ENCODE results near the gene DEFB132. TPM values are rescaled to one million over a fixed set of nuclear protein-coding genes. Genes with fewer than 3 reads are reported as not detected.

DEFB132 gene
- total and polyA plus RNA-seq, 2 of the 13 experiments (the other 11 are each of a cell fraction or from before 2014, with no cell fraction given) = not detected

DNA sequence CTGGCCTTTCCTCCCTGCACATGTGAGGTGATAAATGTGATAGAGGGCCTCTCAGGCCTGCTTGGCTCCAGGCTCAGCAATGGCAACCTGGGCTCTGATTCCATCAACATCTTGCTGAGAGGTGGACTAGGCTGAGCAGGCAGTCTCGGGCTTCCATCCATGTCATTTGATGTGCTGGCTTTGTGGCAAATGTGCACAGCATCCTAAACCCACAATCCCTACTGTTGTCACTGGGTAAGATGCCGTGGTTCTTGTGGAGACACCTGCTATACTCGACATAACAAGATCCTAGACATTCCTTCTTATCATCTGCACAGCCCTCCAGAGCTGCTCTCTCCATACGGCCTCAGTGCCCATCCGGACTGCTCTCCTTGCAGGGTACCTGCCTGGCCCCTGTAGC lies 37.1 kb downstream of the DEFB132 start:
- 0 out of 2 replicates have a peak, but pooled peaks have one; percentile 56 for TF ChIP-seq ZNF737 (CRISPR knock-in tag; IDR thresholded peaks at IDR 0.05; ENCODE audit: borderline replicate concordance)
- TF ChIP-seq, protein P1, sequence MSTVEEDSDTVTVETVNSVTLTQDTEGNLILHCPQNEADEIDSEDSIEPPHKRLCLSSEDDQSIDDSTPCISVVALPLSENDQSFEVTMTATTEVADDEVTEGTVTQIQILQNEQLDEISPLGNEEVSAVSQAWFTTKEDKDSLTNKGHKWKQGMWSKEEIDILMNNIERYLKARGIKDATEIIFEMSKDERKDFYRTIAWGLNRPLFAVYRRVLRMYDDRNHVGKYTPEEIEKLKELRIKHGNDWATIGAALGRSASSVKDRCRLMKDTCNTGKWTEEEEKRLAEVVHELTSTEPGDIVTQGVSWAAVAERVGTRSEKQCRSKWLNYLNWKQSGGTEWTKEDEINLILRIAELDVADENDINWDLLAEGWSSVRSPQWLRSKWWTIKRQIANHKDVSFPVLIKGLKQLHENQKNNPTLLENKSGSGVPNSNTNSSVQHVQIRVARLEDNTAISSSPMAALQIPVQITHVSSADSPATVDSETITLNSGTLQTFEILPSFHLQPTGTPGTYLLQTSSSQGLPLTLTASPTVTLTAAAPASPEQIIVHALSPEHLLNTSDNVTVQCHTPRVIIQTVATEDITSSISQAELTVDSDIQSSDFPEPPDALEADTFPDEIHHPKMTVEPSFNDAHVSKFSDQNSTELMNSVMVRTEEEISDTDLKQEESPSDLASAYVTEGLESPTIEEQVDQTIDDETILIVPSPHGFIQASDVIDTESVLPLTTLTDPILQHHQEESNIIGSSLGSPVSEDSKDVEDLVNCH (CRISPR knock-in tag; IDR thresholded peaks at IDR 0.05) = no peak
- no peak for TF ChIP-seq MBNL3 (CRISPR knock-in tag; conservative IDR thresholded peaks at IDR 0.05)
- TF ChIP-seq FOXM1 (CRISPR knock-in tag; IDR thresholded peaks at IDR 0.05) = no peak
- TF ChIP-seq, protein P2, sequence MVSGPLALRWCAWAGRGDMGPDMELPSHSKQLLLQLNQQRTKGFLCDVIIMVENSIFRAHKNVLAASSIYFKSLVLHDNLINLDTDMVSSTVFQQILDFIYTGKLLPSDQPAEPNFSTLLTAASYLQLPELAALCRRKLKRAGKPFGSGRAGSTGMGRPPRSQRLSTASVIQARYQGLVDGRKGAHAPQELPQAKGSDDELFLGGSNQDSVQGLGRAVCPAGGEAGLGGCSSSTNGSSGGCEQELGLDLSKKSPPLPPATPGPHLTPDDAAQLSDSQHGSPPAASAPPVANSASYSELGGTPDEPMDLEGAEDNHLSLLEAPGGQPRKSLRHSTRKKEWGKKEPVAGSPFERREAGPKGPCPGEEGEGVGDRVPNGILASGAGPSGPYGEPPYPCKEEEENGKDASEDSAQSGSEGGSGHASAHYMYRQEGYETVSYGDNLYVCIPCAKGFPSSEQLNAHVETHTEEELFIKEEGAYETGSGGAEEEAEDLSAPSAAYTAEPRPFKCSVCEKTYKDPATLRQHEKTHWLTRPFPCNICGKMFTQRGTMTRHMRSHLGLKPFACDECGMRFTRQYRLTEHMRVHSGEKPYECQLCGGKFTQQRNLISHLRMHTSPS (CRISPR knock-in tag; IDR thresholded peaks at IDR 0.05; ENCODE audit: low read depth) = no peak
- no peaks in the 10 kb centered on the region for H3K36me3 ChIP-seq (replicated peaks in 1 of 2; ENCODE audit: control insufficient read depth in 1 of 2, insufficient read depth in 2 of 2, low read length in 2 of 2)
- intact Hi-C loops (cut with micrococcal nuclease; ENCODE audit: unreplicated experiment) = no loop called here
- no peak overlapping the region for H3K27ac ChIP-seq (ENCODE audit: extremely low read length, insufficient read depth, low read length)
- FAIRE-seq = no peak
- no TSS peak for BruUV-seq (replicated peaks)
- POLR2A ChIA-PET = no interaction called here
- peaks cover 2 to 31% of the 10 kb centered on the region in 2 experiments; a peak in 4 of 5 replicates for H3K27me3 ChIP-seq (ENCODE audit: control insufficient read depth in 1 of 2, insufficient read depth in 2 of 2, low read length in 2 of 2)
- H4K20me1 ChIP-seq (ENCODE audit: insufficient read depth, low read length) = peaks cover 11% of the 10 kb centered on the region
- peaks cover 38% of the 10 kb centered on the region for H3K4me1 ChIP-seq (ENCODE audit: insufficient read depth, low read length)
- WGBS (ENCODE audit: low lambda C conversion rate) = 38% methylated on average over 5 of the region's 5 CpGs
- H2AFZ ChIP-seq (ENCODE audit: low read length) = no peak overlapping the region
- no peaks in the 10 kb centered on the region for H3K9me3 ChIP-seq (ENCODE audit: low read length)
- in situ Hi-C loops (cut with HindIII; ENCODE audit: extremely low pct_ligation_motif_present, low pct_unique_long_range_greater_than_20kb) = no loop called here
- H3K4me2 ChIP-seq (ENCODE audit: low read depth, low read length) = no peak overlapping the region
- peaks cover 30% of the 10 kb centered on the region for H3K79me2 ChIP-seq (ENCODE audit: insufficient read depth, low read length)
- no peak for DNase-seq (ENCODE audit: low spot score)
- no peak overlapping the region for H3K9ac ChIP-seq (ENCODE audit: insufficient read depth, low read depth, low read length)
- H3K4me3 ChIP-seq (replicated peaks in 1 of 3; ENCODE audit: insufficient read depth in 1 of 3, low read depth in 2 of 3, low read length in 3 of 3) = no peak overlapping the region
- CTCF ChIA-PET (ENCODE audit: low intra/inter-chr PET ratio, low total read pairs) = no interaction called here
- ATAC-seq = no peak

Data from HepG2 (cell line).